ENCODE measurements around the gene LHPP.

The LHPP gene

DNA sequence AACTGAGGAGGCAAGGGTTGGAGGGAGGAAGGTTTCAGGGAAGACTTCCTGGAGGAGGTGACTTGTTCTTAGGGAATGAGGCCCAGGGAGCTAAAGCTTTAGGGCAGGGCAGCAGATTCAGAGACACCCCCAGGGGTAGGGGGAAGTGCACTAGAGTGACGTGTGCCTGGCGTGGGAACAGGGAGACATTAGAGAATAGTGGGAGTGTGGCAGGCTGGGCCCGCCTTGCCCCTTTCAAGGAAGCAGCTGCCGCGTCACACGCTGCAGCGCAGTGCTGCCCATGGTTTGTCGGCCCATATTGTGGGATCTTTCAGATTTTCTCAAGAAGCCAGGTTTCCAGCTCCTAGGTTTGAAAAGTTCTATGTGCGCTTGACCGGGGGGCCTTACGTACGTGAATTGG is 139.4 kb downstream of the LHPP start:
- no peak overlapping the region for H3K4me3 ChIP-seq (ENCODE audit: low read length)
- TF ChIP-seq CTCF (IDR thresholded peaks at IDR 0.05; ENCODE audit: insufficient read depth, low read depth, low read length, missing control alignments), result no peak
- DNase-seq (ENCODE audit: low read depth), result no peak

GRCh38 chr10:124601431-124602120 is 140.0 kb downstream of the LHPP start:
- no peak overlapping the region for H3K4me3 ChIP-seq (ENCODE audit: low read length)
- DNase-seq (ENCODE audit: low read depth), result no peak
- no peak for TF ChIP-seq CTCF (IDR thresholded peaks at IDR 0.05; ENCODE audit: insufficient read depth, low read depth, low read length, missing control alignments)

DNA sequence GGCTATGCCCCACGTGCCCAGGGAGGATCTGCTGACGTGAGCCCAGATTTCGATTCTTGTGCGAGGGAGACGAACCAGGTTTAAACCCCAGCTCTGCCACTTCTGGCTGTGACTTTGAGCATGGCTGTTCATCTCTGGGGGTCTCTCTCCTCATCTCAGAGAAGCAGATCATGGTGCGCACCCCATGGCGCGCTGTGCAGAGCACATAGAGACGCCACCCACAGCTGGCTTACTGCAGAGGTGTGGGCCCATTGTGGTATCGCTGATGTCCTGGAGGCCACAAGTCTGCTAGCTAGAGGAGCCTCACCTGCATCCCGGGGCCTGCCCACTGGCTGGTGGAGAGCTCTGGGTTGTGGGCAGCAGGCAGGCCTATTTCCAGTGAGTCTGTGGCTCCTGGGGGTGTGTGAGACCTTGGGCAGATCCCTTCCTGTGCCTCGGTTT is 140.5 kb downstream of the LHPP start:
- H3K4me3 ChIP-seq (ENCODE audit: low read length), result no peak overlapping the region
- TF ChIP-seq CTCF (IDR thresholded peaks at IDR 0.05; ENCODE audit: insufficient read depth, low read depth, low read length, missing control alignments), result no peak
- no peak for DNase-seq (ENCODE audit: low read depth)

- TF ChIP-seq CTCF (IDR thresholded peaks at IDR 0.05; ENCODE audit: insufficient read depth, low read depth, low read length, missing control alignments), result no peak
- DNase-seq (ENCODE audit: low read depth), result no peak
- H3K4me3 ChIP-seq (ENCODE audit: low read length), result no peak overlapping the region
These were observed 141.2 kb downstream of the LHPP start for GRCh38 chr10:124602646-124603365.

GRCh38 chr10:124603376-124604213 is 142.0 kb downstream of the LHPP start:
- TF ChIP-seq CTCF (IDR thresholded peaks at IDR 0.05; ENCODE audit: insufficient read depth, low read depth, low read length, missing control alignments), result no peak
- no peak for DNase-seq (ENCODE audit: low read depth)
- no peak overlapping the region for H3K4me3 ChIP-seq (ENCODE audit: low read length)

GRCh38 chr10:124604214-124605000 is 142.8 kb downstream of the LHPP start:
- no peak for DNase-seq (ENCODE audit: low read depth)
- TF ChIP-seq CTCF (IDR thresholded peaks at IDR 0.05; ENCODE audit: insufficient read depth, low read depth, low read length, missing control alignments), result no peak

More at GRCh38 chr10:124604214-124605000, 142.8 kb downstream of the LHPP start:
- H3K4me3 ChIP-seq (ENCODE audit: low read length), result no peak overlapping the region
